T-helper 22 cell (primary cell): ENCODE measurements around the gene KIAA1671.

Experiments used
- DNase-seq: peaks from one replicate; pipeline ENCODE4 v3.0.0-alpha.2; 2020; ENCODE audit warnings: low read depth

Gene KIAA1671

DNA sequence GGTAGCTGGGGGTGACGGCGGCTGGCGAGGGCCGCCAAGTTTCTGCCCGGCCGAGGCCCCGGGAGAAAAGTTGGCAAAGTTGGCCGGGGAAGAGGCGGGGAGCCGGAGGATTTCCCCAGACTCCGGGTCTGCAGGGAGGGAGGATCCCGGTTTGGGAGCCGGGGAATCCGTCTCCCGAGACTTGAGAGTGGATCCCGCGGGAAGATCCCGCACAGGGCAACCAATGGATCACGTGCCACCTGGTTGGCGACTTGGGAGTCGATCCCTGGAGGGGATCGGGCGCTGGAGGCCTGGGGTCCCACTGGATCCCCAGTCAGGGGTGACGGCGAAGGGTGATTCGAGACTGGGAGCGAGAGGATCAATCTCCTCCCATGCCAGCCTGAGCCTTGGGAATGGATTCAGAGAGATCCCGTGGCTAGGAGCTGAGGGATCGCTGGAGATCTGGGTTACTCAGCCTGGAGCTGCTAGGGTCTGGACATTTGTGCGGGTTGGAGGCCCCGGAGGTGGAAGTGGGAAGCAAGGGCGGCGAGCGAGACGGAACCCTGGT lies 394 bp downstream of the KIAA1671 start:
- no peak for DNase-seq

GRCh38 chr22:24953384-24954113 lies 1.0 kb downstream of the KIAA1671 start:
- DNase-seq = no peak

GRCh38 chr22:24954114-24954463 lies 1.6 kb downstream of the KIAA1671 start:
- DNase-seq = no peak

GRCh38 chr22:24954856-24955255 lies 2.3 kb downstream of the KIAA1671 start:
- no peak for DNase-seq

- no peak for DNase-seq
These were observed 4.5 kb downstream of the KIAA1671 start for GRCh38 chr22:24957043-24957442.

DNA sequence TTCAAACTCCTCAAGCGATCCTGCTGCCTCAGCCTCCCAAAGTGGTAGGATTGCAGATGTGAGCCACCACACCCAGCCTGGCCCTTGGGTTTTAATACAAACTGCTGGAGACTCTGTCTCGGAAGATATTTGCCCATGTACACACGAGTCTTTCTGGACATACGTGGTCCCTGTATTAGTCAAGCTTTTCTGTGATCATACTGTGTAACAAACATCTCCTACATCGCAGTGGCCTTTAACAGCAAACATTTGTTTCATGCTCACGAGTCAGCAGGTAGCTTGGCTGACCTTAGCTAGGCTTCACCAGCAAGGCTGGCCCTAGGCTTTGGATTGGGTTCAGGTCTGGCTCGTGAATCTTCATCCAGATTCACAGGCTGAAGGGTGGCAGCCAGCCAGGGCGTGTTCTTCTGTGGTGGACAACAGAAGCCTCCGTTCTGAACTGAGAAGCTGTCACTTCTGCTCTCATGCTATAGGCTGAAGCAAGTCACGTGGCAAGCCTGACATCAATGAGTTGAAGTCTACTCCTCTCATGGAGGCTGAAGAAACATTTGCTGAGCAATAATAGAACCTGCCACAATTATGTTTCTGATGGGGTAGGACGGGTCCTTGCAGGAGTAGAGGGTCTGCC lies 8.8 kb downstream of the KIAA1671 start:
- no peak for DNase-seq

DNA sequence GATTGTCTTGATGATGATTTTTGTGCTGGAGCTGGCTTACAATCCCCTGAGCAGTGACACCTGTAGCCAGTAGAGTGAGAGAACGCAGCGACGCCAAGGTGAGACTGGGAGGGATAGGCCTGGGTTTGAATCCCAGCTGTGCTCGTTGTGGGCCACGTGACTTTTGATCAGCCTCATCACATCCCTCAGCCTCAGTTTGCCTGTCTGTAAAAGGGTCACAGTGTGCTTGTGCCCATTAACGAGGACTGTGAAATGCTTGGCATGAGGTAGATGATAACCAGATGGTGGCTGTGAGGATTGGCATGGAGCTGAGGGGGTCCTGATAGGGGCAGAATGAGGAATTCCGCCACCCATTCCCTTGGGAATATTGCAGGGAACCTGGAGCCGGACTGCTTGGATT lies 9.6 kb downstream of the KIAA1671 start:
- no peak for DNase-seq

- DNase-seq = no peak
These were observed 10.3 kb downstream of the KIAA1671 start for GRCh38 chr22:24962835-24963234.

DNA sequence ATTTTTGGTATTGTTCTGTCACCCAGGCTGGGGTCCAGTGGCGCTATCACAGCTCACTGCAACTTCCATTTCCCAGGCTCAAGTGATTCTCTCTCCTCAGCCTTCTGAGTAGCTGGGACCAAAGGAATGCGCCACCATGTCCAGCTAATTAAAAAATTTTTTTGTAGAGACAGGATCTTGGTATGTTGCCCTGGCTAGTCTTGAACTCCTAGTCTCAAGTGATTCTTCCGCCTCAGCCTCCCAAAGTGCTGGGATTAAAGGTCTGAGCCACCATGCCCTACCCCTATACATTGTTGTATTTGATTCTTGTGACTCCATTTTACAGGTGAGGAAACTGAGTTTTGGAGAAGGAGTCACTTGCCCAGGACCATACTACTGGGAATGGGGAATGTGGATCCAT lies 11.9 kb downstream of the KIAA1671 start:
- no peak for DNase-seq

- no peak for DNase-seq
These were observed 13.5 kb downstream of the KIAA1671 start for GRCh38 chr22:24965822-24966626.

- DNase-seq = no peak
These were observed 15.6 kb downstream of the KIAA1671 start for GRCh38 chr22:24968066-24968561.

DNA sequence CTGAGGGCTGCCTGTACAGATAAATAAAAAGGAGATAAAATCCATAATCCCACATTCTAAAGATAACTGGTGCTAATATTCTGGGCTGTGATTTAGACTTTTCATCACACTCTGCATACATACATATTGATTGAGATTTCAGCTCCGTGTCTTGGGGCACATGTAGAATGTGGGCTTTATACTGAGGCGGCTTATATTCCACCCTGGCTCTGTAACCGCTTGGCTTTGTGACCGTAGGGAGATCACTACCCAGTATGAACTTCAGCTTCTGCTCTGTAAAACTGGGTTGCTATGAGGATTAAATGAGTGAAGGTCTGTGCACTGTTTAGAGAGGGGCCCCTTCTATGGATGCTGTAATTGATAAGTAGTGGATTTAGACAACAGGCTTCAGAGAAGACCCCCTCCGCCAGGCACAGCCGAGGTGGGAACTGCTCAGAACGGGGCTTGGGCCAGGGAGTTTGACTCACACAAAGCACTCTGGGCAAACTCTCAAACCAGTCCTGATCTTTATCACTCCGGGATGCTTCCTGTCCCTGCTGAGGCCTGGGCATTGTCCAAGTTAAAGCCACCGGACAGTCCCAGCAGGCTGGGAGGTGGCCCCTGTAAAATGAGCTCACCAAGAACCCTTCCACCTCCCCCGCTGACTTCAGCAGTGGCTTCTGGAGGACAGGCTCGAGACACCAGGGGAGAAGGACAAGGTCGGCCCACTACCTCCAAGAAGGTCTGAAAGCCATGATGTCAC lies 17.2 kb downstream of the KIAA1671 start:
- no peak for DNase-seq

DNA sequence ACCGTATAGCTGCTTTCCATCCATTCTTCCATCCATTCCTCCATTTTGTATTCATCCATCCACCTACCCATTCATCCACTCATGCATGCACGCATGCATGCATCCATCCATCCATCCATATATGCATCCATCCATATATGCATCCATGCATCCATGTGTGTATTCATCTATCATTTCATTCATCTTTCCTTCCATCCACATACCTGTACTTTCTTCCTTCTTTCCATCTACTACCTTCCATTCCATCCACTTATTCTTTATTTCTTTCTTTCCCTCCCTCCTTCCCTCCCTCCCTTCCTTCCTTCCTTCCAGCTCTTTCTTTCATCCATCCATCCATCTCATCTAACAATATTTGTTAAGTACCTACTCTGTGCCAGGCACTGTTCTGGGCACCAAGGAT lies 19.9 kb downstream of the KIAA1671 start:
- no peak for DNase-seq

- DNase-seq = no peak
These were observed 21.4 kb downstream of the KIAA1671 start for GRCh38 chr22:24973872-24974271.

GRCh38 chr22:24975125-24975640 lies 22.7 kb downstream of the KIAA1671 start:
- DNase-seq = no peak

GRCh38 chr22:24975813-24976341 lies 23.4 kb downstream of the KIAA1671 start:
- no peak for DNase-seq

- DNase-seq = no peak
These were observed 24.1 kb downstream of the KIAA1671 start for GRCh38 chr22:24976442-24977218.

- DNase-seq = no peak
These were observed 25.1 kb downstream of the KIAA1671 start for GRCh38 chr22:24977370-24978221.

- no peak for DNase-seq
These were observed 25.8 kb downstream of the KIAA1671 start for GRCh38 chr22:24978308-24978707.

DNA sequence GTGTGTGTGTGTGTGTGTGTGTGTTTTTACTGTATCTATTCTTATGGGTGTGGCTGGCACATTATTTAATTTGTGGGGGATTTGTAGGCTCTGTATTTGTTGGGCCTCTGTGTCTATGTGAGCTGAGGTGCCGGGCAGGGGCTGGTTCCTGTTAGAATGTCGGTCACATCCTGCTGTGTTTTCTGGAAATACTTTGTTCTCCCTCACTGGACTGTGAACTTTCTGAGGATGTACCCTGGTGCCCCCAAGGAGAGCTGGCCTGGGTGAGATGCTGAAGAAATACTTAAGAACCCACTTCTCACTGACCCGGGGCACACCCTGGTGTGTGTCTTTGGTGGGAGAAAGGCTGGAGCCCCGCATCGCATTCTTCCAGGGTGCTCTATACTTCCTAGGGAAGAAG lies 28.6 kb downstream of the KIAA1671 start:
- DNase-seq = no peak
